HG02763 (cell line): ENCODE measurements around the gene CNTN6.

Experiments
- ATAC-seq: cut with Tn5 transposase; IDR thresholded peaks from one replicate; pipeline ENCODE4 v1.9.1; 2021; ENCODE audit warnings: mild to moderate bottlenecking, moderate library complexity; ENCODE audit not compliant: unreplicated experiment

The CNTN6 gene

DNA sequence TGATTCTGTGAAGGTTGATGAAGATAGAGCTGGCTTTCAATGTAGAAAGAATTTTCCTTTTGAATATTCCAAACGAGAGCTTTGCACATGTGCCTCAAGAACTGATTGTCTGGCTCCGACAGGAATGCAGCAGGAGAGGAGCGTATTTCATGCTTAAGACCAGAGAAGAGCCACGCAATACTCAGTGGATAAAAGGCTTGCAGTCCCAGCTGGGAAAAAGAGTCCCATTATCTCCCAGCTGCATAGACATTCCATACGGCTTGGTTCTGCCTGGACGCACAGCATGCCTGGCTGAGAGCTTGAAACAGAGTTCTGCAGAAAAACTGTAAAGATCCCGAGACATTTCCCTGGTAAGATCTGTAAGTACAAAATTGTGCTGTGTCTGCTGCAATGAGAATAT, at the start of gene CNTN6:
CNTN6 (plus strand) TSS at position 254 of the 400 bp plus-strand sequence. CDS start 54,985 bp downstream, outside the sequence.
- no peak for ATAC-seq

GRCh38 chr3:1048558-1048957, 44.3 kb upstream of the CNTN6 start:
- no peak for ATAC-seq

GRCh38 chr3:1055870-1056269, 37.0 kb upstream of the CNTN6 start:
- no peak for ATAC-seq

GRCh38 chr3:1056744-1057143, 36.1 kb upstream of the CNTN6 start:
- no peak for ATAC-seq

- no peak for ATAC-seq
Observed at GRCh38 chr3:1057436-1057835, 35.4 kb upstream of the CNTN6 start.

GRCh38 chr3:1068985-1069384, 23.8 kb upstream of the CNTN6 start:
- ATAC-seq = no peak

GRCh38 chr3:1072041-1072440, 20.8 kb upstream of the CNTN6 start:
- no peak for ATAC-seq

- ATAC-seq = no peak
Observed at GRCh38 chr3:1079662-1080061, 13.2 kb upstream of the CNTN6 start.

DNA sequence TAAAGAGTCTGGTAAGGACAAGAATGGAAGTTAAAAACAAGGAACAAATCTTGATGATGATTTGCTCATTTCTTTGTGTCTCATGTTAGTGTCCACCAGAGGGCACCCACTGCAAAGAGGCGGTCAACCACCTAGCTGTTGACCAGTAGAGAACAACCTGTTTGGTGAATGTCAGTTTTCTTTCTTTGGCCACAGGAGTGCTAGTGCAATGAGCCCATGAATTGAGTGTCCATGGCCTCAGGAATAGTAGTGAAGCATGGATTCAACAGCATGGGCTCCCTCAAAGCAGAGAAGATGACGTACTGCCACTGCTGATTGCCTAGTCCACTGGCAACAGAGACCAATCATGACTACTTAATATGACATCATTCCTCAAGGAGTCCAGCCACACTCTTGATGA, 10.7 kb upstream of the CNTN6 start:
- ATAC-seq = no peak

DNA sequence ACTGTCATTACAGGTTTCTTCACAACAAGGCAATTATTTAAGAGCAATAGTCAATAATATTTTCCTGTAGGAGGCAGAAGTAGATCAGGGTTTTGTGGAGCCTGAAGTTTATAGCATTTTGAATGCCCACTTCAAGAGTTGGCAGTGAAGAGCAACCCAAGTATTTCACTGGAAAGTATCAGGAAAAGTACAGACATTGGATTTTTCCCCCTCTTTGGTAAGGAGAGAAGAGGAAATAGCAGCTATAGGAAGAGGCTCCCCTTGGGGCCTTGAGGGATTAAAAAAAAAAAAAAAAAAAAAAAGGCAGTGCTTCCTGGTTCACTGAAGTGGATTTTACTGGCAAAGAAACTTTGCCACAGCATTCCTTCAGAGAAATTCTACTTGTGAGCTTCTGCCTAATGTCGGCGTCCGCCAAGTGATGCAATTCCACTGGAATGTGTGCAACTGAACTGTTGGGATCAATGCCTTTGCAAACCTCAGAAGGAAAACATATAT, 5.7 kb upstream of the CNTN6 start:
- ATAC-seq = no peak

DNA sequence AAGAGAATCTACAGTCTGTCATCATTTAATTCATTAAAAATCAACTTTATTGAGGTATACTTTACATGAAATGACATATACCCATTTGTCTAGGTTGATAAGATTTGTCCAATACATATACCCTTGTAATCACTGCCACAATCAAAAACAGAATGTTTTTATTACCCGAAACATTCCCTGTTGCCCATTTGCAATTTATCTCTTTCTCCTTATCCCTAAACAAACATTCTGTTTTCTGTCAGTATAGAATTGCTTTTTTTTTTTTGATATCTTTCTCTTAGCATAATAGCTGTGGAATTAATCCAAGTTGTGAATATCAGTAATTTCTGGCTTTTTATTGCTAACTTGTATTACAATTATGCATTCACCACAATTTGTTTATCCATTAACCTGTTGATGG, 4.3 kb upstream of the CNTN6 start:
- no peak for ATAC-seq

- no peak for ATAC-seq
Observed at GRCh38 chr3:1091286-1091685, 1.5 kb upstream of the CNTN6 start.

GRCh38 chr3:1092061-1092460, 763 bp upstream of the CNTN6 start:
- no peak for ATAC-seq

- ATAC-seq = no peak
Observed at GRCh38 chr3:1093217-1093616, 393 bp downstream of the CNTN6 start.

GRCh38 chr3:1103525-1103924, 10.7 kb downstream of the CNTN6 start:
- no peak for ATAC-seq

DNA sequence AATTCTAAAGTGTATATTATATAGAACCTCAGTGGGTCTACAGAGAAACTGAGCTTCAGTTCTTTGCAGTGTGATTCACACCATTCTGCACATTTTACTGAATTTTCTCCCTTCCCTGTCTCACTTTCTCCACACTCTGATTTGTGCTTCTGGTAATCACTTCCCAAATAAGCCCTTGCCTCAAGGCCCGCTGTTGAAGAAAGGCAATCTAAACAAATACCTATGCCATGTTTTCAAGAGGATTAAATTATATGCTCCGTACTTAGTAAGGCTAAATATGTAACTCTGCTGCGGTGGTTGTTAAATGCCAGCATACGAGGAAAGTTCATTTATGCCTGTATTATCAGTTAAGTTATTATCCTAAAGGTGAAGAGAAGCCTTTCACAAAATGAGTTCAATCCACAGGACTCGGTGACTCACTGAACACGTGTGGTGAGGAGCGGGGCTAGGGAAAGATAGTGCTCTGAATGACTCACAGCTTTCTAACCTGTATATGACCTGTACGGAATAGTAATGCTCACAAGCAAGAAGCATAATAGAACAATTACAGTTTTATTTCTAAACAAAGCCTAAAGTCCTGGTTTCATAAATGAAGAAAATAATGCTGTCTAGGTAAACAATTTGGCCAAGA, 25.1 kb downstream of the CNTN6 start:
- ATAC-seq = no peak

- no peak for ATAC-seq
Observed at GRCh38 chr3:1131166-1131565, 38.3 kb downstream of the CNTN6 start.

GRCh38 chr3:1135194-1135593, 42.4 kb downstream of the CNTN6 start:
- ATAC-seq = no peak

DNA sequence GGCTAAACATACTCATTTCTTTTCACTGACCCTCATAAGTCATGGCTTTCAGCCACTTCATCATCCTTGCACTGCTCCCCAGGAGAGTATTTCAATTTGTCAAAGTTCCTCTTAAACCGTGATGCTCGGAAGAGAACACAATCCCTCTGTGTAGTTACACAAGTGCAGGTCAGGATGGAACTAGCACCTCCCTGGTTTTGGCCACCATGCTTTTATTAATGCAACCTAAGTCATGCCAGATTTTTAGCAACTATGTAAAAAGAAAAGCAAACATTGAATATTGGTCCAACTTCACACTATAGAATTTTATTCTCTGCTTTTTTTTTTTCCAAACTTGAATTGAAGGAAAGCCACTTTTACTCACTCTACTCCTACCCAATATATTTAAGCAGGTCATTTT, 45.2 kb downstream of the CNTN6 start:
- ATAC-seq = no peak

DNA sequence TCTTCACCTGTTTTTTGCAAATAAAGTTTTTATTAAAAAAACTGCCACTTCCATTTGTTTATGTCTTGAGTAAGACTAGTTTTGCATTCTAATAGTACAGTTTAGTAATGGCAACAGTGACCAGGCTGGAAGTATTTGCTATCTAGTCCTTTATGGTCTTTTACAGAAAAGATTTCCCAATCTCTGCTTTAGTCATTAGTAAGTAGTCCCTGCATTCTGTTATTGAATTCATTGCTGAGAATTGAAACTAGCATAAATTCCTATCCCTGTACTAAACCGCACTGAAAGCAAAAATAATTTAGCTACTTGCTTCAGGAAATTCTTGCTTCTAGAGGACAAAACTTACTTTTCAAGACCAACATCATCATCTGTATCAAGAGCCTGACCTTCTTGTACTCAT, 46.2 kb downstream of the CNTN6 start:
- no peak for ATAC-seq

DNA sequence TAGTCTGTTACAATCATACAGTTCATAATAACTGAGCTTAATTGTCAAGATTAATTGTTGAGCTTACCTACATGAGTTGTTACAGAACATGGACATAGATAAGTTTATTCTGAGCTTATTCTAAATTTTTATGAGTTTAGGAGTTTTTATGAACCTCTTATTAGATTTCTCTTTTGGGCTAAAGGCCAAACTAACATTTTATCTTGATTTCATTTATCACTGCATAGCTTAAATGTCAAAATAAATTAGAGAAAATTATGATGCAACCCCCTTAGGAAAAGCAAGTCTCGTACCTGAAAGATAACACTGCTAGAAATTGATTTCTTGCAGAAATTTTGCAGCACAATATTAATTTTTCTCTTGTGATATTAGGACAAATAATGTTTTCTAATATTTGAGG, 54.5 kb downstream of the CNTN6 start:
- no peak for ATAC-seq

GRCh38 chr3:1147819-1148218, 55.0 kb downstream of the CNTN6 start:
- ATAC-seq = no peak

DNA sequence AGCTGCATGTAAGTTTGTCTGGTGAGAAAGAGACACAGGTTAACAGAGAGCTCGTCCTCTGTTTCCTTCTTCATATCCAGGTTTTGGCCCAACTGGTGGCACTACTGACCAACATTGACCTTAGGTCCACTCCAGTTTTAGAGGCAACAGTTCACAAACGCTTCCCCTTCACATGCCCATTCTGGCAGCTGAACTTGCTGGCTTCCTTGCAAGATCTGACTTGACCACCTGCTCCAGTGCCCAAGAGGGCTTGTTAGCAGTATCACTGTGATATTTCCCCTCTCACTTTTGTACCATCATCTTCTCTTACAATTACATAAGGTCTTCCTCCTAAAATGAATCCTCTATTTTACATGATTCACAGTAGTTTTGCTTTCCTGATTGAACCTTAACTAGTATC, 71.3 kb downstream of the CNTN6 start:
- no peak for ATAC-seq
